Ishikawa (cell line): ENCODE measurements around the gene GRIK1.

Experiments used
- CEBPB ChIP-seq: IDR thresholded peaks from 2 replicates; pipeline ENCODE4 v1.6.1; 2012
- EGR1 ChIP-seq: IDR thresholded peaks from 2 replicates; pipeline ENCODE4 v1.6.1; 2012
- EP300 ChIP-seq: IDR thresholded peaks from 2 replicates; pipeline ENCODE4 v1.6.1; 2012; ENCODE audit warnings: borderline replicate concordance
- NFIC ChIP-seq: IDR thresholded peaks from 2 replicates; pipeline ENCODE4 v1.6.1; 2012
- RAD21 ChIP-seq: IDR thresholded peaks from 2 replicates; pipeline ENCODE4 v1.6.1; 2012; ENCODE audit warnings: low read depth
- TAF1 ChIP-seq: IDR thresholded peaks from 2 replicates; pipeline ENCODE4 v1.6.1; 2012; ENCODE audit warnings: low read depth, mild to moderate bottlenecking
- TCF12 ChIP-seq: IDR thresholded peaks from 2 replicates; pipeline ENCODE4 v1.6.1; 2012; ENCODE audit warnings: low read depth
- TEAD4 ChIP-seq: IDR thresholded peaks from 2 replicates; pipeline ENCODE4 v1.6.1; 2012
- ZBTB7A ChIP-seq: IDR thresholded peaks from 2 replicates; pipeline ENCODE4 v1.6.1; 2012; ENCODE audit warnings: low read depth
- TF ChIP-seq, protein P1 (sequence below): IDR thresholded peaks from 2 replicates; pipeline ENCODE4 v1.6.1; 2012
- TF ChIP-seq, protein P2 (sequence below): IDR thresholded peaks from 2 replicates; pipeline ENCODE4 v1.6.1; 2012

DNA sequence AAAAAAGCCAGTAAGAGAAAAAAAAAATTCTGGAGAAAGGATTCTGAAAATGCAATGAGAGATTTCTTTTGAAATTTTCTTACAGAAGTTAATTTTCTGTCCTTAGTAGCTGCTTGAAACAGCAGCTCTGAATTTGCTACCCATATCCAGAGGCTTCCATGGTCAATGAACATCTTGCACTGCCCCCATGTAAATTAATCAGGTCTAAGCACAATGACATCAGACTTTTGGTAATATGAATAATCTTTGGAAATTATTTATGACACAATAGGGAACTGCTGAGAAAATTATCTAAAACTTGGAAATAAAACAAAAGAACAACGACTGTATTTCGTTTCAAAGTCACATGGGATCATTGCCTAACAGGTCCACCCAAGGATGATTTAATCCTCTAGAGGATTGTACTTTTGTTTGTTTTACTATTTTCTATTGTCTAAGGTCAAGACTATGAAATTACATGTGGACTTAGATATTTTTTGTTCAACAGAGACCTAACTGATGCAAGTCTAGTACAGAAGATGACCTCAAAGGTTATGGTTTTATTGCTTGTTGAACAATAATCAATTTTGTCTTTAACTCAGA is 328.9 kb downstream of the GRIK1 start:
- TF ChIP-seq CEBPB (no peak), TCF12 (no peak), TEAD4 (no peak), EP300 (no peak), TAF1 (no peak), NFIC (no peak), EGR1 (no peak), ZBTB7A (no peak), RAD21 (no peak)
- TF ChIP-seq, protein P1, sequence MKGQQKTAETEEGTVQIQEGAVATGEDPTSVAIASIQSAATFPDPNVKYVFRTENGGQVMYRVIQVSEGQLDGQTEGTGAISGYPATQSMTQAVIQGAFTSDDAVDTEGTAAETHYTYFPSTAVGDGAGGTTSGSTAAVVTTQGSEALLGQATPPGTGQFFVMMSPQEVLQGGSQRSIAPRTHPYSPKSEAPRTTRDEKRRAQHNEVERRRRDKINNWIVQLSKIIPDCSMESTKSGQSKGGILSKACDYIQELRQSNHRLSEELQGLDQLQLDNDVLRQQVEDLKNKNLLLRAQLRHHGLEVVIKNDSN: no peak
- TF ChIP-seq, protein P2, sequence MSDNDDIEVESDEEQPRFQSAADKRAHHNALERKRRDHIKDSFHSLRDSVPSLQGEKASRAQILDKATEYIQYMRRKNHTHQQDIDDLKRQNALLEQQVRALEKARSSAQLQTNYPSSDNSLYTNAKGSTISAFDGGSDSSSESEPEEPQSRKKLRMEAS: no peak
